Suprapubic skin (tissue), 3 donors: Measurements from ENCODE around the gene ZDHHC24.

Experiments
- POLR2A ChIP-seq, 2 donors: fragments of 450-650 bp; IDR thresholded peaks; one replicate each; pipeline ENCODE4 v1.6.1; 2017; ENCODE audit warnings: antibody characterized with exemption in 2 of 2, mild to moderate bottlenecking in 2 of 2, moderate library complexity in 2 of 2
- TF ChIP-seq, protein P1 (sequence below), 2 donors: fragments of 200-600 bp in 1 of 2; fragments of 450-650 bp in 1 of 2; sonication (generic) in 1 of 2; IDR thresholded peaks; one replicate each; pipeline ENCODE4 v1.5.1; 2016 to 2019; ENCODE audit warnings: antibody characterized with exemption in 2 of 2, mild to moderate bottlenecking in 1 of 2, moderate library complexity in 1 of 2

DNA sequence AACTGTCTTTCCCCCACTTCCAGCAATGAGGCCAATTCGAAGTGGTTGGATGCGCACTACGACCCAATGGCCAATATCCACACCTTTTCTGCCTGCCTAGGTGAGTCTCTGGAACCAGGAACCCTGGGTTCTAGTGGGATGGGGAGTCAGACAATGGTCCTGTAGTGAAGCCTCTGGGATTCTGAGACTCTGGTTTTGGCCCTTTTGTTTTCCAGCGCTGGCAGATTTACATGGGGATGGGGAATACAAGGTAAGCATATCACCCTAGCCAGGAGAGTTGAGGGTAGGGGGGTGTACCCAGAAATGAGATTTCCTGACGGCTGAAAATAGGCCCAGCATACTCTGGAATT lies 34.9 kb downstream of the ZDHHC24 start:
- TF ChIP-seq, protein P1, sequence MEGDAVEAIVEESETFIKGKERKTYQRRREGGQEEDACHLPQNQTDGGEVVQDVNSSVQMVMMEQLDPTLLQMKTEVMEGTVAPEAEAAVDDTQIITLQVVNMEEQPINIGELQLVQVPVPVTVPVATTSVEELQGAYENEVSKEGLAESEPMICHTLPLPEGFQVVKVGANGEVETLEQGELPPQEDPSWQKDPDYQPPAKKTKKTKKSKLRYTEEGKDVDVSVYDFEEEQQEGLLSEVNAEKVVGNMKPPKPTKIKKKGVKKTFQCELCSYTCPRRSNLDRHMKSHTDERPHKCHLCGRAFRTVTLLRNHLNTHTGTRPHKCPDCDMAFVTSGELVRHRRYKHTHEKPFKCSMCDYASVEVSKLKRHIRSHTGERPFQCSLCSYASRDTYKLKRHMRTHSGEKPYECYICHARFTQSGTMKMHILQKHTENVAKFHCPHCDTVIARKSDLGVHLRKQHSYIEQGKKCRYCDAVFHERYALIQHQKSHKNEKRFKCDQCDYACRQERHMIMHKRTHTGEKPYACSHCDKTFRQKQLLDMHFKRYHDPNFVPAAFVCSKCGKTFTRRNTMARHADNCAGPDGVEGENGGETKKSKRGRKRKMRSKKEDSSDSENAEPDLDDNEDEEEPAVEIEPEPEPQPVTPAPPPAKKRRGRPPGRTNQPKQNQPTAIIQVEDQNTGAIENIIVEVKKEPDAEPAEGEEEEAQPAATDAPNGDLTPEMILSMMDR (IDR thresholded peaks at IDR 0.05): no peak
- TF ChIP-seq POLR2A (IDR thresholded peaks at IDR 0.05): no peak
